Lower lobe of right lung (tissue), 2 donors: Measurements from ENCODE around the gene SF3A1. TPM values are rescaled to one million over a fixed set of nuclear protein-coding genes. Genes with fewer than 3 reads are reported as not detected.

Source experiments
- ATAC-seq, 2 donors: fragments of 200-7000 bp; cut with Tn5 transposase; one replicate each; pipeline ENCODE4 v1.9.1; 2020 to 2022; ENCODE audit warnings: mild to moderate bottlenecking in 2 of 2, moderate library complexity in 2 of 2
- DNase-seq: peaks from one replicate; pipeline ENCODE4 v3.0.0-alpha.2; 2020
- H3K27ac ChIP-seq: fragments of 200-600 bp; one replicate; pipeline ENCODE4 v1.8.0; 2022
- H3K27me3 ChIP-seq: fragments of 200-600 bp; one replicate; pipeline ENCODE4 v1.8.0; 2022; ENCODE audit warnings: low read depth
- H3K36me3 ChIP-seq: fragments of 200-600 bp; one replicate; pipeline ENCODE4 v1.8.0; 2022; ENCODE audit warnings: mild to moderate bottlenecking
- H3K4me1 ChIP-seq: fragments of 200-600 bp; one replicate; pipeline ENCODE4 v1.8.0; 2022
- H3K4me3 ChIP-seq: fragments of 200-600 bp; one replicate; pipeline ENCODE4 v1.8.0; 2022; ENCODE audit warnings: mild to moderate bottlenecking
- H3K9me3 ChIP-seq: fragments of 200-600 bp; one replicate; pipeline ENCODE4 v1.8.0; 2022
- CTCF ChIP-seq: fragments of 200-600 bp; IDR thresholded peaks from one replicate; pipeline ENCODE4 v1.8.0; 2022; ENCODE audit warnings: antibody characterized with exemption, mild to moderate bottlenecking
- intact Hi-C: fragments of 100-400 bp; cut with DNase I; formaldehyde crosslinking; loops from one replicate; pipeline ENCODE4 v1.11.0; 2022
- total RNA-seq: library from RNA; stranded (reverse); fragmentation: NEBNext Ultra II Directional; extraction: Animal tissue kit (Norgen Biotek cat#: 25700); gene quantifications from one replicate; pipeline ENCODE4 v1.2.1, GENCODE V29; 2021
- donor health status: DM: no; HTN: yes; CAD: no; lungs with severe emphysema.

SF3A1 gene
- total RNA-seq, 1 donor from 2014 or later = 162 TPM

GRCh38 chr22:30336752-30337460 lies 19.8 kb downstream of the SF3A1 start:
- intact Hi-C loops = no loop called here
- no peaks in the 10 kb centered on the region for H3K27me3 ChIP-seq
- ATAC-seq = no peak
- peaks cover 100% of the 10 kb centered on the region for H3K36me3 ChIP-seq
- no peaks in the 10 kb centered on the region for H3K9me3 ChIP-seq
- H3K27ac ChIP-seq = no peak overlapping the region
- no peaks in the 10 kb centered on the region for H3K4me1 ChIP-seq
- no peak overlapping the region for H3K4me3 ChIP-seq
- no peak for TF ChIP-seq CTCF
- DNase-seq = no peak

- H3K27ac ChIP-seq = no peak overlapping the region
- no peak for TF ChIP-seq CTCF
- no peaks in the 10 kb centered on the region for H3K4me1 ChIP-seq
- H3K36me3 ChIP-seq = peaks cover 99% of the 10 kb centered on the region
- H3K27me3 ChIP-seq = no peaks in the 10 kb centered on the region
- no peak for DNase-seq
- H3K4me3 ChIP-seq = no peak overlapping the region
- intact Hi-C loops = no loop called here
- no peaks in the 10 kb centered on the region for H3K9me3 ChIP-seq
- no peak for ATAC-seq
Measured at GRCh38 chr22:30335236-30335635, 21.5 kb downstream of the SF3A1 start.

- DNase-seq (no peak), ATAC-seq (peak in 1 of 2 donors; percentile 20)
- Histone ChIP-seq H3K27me3 (no peaks in the 10 kb centered on the region), H3K27ac (no peak overlapping the region), H3K4me1 (no peaks in the 10 kb centered on the region), H3K36me3 (peaks cover 96% of the 10 kb centered on the region), H3K4me3 (no peak overlapping the region), H3K9me3 (no peaks in the 10 kb centered on the region)
- intact Hi-C loops = no loop called here
- no peak for TF ChIP-seq CTCF
Measured at GRCh38 chr22:30334646-30335045, 22.0 kb downstream of the SF3A1 start.

- Histone ChIP-seq H3K36me3 (peaks cover 88% of the 10 kb centered on the region), H3K4me1 (no peaks in the 10 kb centered on the region), H3K4me3 (no peak overlapping the region), H3K27me3 (no peaks in the 10 kb centered on the region), H3K27ac (no peak overlapping the region), H3K9me3 (no peaks in the 10 kb centered on the region)
- intact Hi-C loops = no loop called here
- TF ChIP-seq CTCF = no peak
- DNase-seq = no peak
- ATAC-seq = no peak
Measured at GRCh38 chr22:30333707-30334087, 23.0 kb downstream of the SF3A1 start.

- no peak for TF ChIP-seq CTCF
- Histone ChIP-seq H3K36me3 (peaks cover 83% of the 10 kb centered on the region), H3K27ac (no peak overlapping the region), H3K4me3 (no peak overlapping the region), H3K4me1 (peaks cover 2% of the 10 kb centered on the region), H3K9me3 (no peaks in the 10 kb centered on the region), H3K27me3 (no peaks in the 10 kb centered on the region)
- intact Hi-C loops = no loop called here
- ATAC-seq = no peak
- DNase-seq = no peak
Measured at GRCh38 chr22:30332994-30333706, 23.5 kb downstream of the SF3A1 start.
